HepG2 (cell line): ENCODE data around the gene ZCWPW2. TPM values are rescaled to one million over a fixed set of nuclear protein-coding genes. Genes with fewer than 3 reads are reported as not detected.

ENCODE experiments used
- ATAC-seq: fragments of 200-7000 bp; cut with Tn5 transposase; 3 replicates; pipeline ENCODE4 v1.9.1; 2020; ENCODE audit warnings: mild to moderate bottlenecking, moderate library complexity
- BruUV-seq: library from RNA; stranded (reverse); fragments of 400-500 nt; replicated peaks from 2 replicates; lab custom pipeline; 2021; lab: Mats Ljungman, UMichigan
- CTCF ChIA-PET: fragments of 300-600 bp; formaldehyde crosslinking; extraction: SDS; loops from one replicate; lab custom pipeline; 2021; ENCODE audit warnings: low total read pairs, inconsistent platforms, low intra/inter-chr PET ratio; lab: Yijun Ruan, JAX
- POLR2A ChIA-PET: fragments of 350-600 bp; sonication (Branson Sonifier 250); formaldehyde crosslinking; loops from one replicate; lab custom pipeline; 2020; ENCODE audit warnings: antibody characterized with exemption, inconsistent platforms; lab: Yijun Ruan, JAX
- DNase-seq: peaks from one replicate; pipeline ENCODE4 v3.0.0-alpha.2; 2015; ENCODE audit warnings: low spot score
- FAIRE-seq: peaks from 3 replicates; lab custom pipeline; 2011; peaks lifted over from hg19 to GRCh38; lab: Jason Lieb, UNC
- H2AFZ ChIP-seq: one replicate; pipeline ENCODE4 v1.6.1; 2011; ENCODE audit warnings: low read length, inconsistent platforms
- H3K27ac ChIP-seq: fragments of 300-600 bp; 3 replicates; pipeline ENCODE4 v1.8.0; 2011; ENCODE audit warnings: mixed run types, mild to moderate bottlenecking, mixed read lengths, low read length, inconsistent platforms; ENCODE audit not compliant: insufficient read depth; ENCODE audit errors: extremely low read length
- H3K27me3 ChIP-seq, 2 experiments: fragments of 200-600 bp in 1 of 2; 2 replicates in 1 of 2; 3 replicates in 1 of 2; pipeline versions ENCODE4 v1.6.0 to v1.8.0; 2011; ENCODE audit warnings: low read length in 2 of 2, mild to moderate bottlenecking in 2 of 2, moderate library complexity in 2 of 2, inconsistent platforms in 1 of 2; ENCODE audit not compliant: insufficient read depth in 2 of 2, control insufficient read depth in 1 of 2
- H3K36me3 ChIP-seq, 2 experiments: fragments of 200-600 bp in 1 of 2; replicated peaks in 1 of 2; 2 replicates in 1 of 2; 3 replicates in 1 of 2; pipeline versions ENCODE4 v1.5.1 to v1.8.0; 2011; ENCODE audit warnings: low read length in 2 of 2, inconsistent platforms in 1 of 2; ENCODE audit not compliant: insufficient read depth in 2 of 2, control insufficient read depth in 1 of 2
- H3K4me1 ChIP-seq: 2 replicates; pipeline ENCODE4 v1.5.1; 2012; ENCODE audit warnings: low read length, inconsistent platforms; ENCODE audit not compliant: insufficient read depth
- H3K4me2 ChIP-seq: 2 replicates; pipeline ENCODE4 v1.6.0; 2011; ENCODE audit warnings: low read depth, low read length, inconsistent platforms
- H3K4me3 ChIP-seq, 3 experiments: fragments of 200-600 bp in 1 of 3; sonication (generic), shearing (Covaris generic) in 1 of 3; replicated peaks in 1 of 3; 2 replicates each; pipeline ENCODE4 v1.5.1; 2011 to 2016; ENCODE audit warnings: low read length in 3 of 3, inconsistent platforms in 2 of 3, low read depth in 2 of 3, mild to moderate bottlenecking in 2 of 3, control low read depth in 1 of 3, mixed read lengths in 1 of 3; ENCODE audit not compliant: insufficient read depth in 1 of 3
- H3K79me2 ChIP-seq: one replicate; pipeline ENCODE4 v1.6.1; 2011; ENCODE audit warnings: low read length, inconsistent platforms; ENCODE audit not compliant: insufficient read depth
- H3K9ac ChIP-seq: 2 replicates; pipeline ENCODE4 v1.6.0; 2011; ENCODE audit warnings: mild to moderate bottlenecking, low read depth, low read length, inconsistent platforms; ENCODE audit not compliant: insufficient read depth
- H3K9me3 ChIP-seq: 2 replicates; pipeline ENCODE4 v1.5.1; 2012; ENCODE audit warnings: mild to moderate bottlenecking, low read length
- H4K20me1 ChIP-seq: 2 replicates; pipeline ENCODE4 v1.6.0; 2011; ENCODE audit warnings: inconsistent platforms, mild to moderate bottlenecking, low read length, moderate library complexity; ENCODE audit not compliant: insufficient read depth
- ASH2L ChIP-seq: fragments of 300-600, 200-600 bp; sonication (generic); IDR thresholded peaks from 2 replicates; pipeline ENCODE4 v1.7.0; 2017; ENCODE audit warnings: low read depth, mild to moderate bottlenecking, moderate library complexity, mixed read lengths, low read length; ENCODE audit not compliant: insufficient read length
- ATAD3A ChIP-seq: sonication (generic); formaldehyde crosslinking; IDR thresholded peaks from 2 replicates; pipeline ENCODE4 v1.4.0; 2020; ENCODE audit warnings: missing genetic modification reagents
- BORCS8-MEF2B ChIP-seq: sonication (generic); formaldehyde crosslinking; IDR thresholded peaks from 2 replicates; pipeline ENCODE4 v1.8.0; 2022; ENCODE audit warnings: mild to moderate bottlenecking, missing genetic modification reagents
- CSRNP2 ChIP-seq: sonication (generic); formaldehyde crosslinking; conservative IDR thresholded peaks from 2 replicates; pipeline ENCODE4 v1.8.0; 2022; ENCODE audit warnings: low read depth, missing genetic modification reagents
- DNMT3B ChIP-seq: conservative IDR thresholded peaks from 2 replicates; pipeline ENCODE4 v1.6.1; 2016; ENCODE audit warnings: missing biosample characterization, control low read depth
- EP300 ChIP-seq, 3 experiments: sonication (generic) in 1 of 3; formaldehyde crosslinking in 1 of 3; IDR thresholded peaks; 2 replicates each; pipeline versions ENCODE4 v1.5.1 to v1.6.1; 2011 to 2020; ENCODE audit warnings: low read depth in 2 of 3, low read length in 2 of 3, borderline replicate concordance in 1 of 3, improper control_type of control experiment in 1 of 3, mild to moderate bottlenecking in 1 of 3, missing genetic modification reagents in 1 of 3, moderate library complexity in 1 of 3
- HNRNPK ChIP-seq: fragments of 200-400 bp; formaldehyde crosslinking; IDR thresholded peaks from 2 replicates; pipeline ENCODE4 v1.6.1; 2018; ENCODE audit warnings: low read length, low read depth, moderate library complexity, mild to moderate bottlenecking; ENCODE audit not compliant: poor library complexity, severe bottlenecking
- HOXA9 ChIP-seq: sonication (generic); formaldehyde crosslinking; IDR thresholded peaks from 2 replicates; pipeline ENCODE4 v1.8.1; 2022; ENCODE audit warnings: missing genetic modification reagents, mild to moderate bottlenecking, moderate library complexity, borderline replicate concordance
- MXD3 ChIP-seq: IDR thresholded peaks from 2 replicates; pipeline ENCODE4 v1.6.1; 2016; ENCODE audit warnings: mild to moderate bottlenecking, missing biosample characterization, missing genetic modification reagents
- PRPF4 ChIP-seq: fragments of 200-400 bp; formaldehyde crosslinking; IDR thresholded peaks from 2 replicates; pipeline ENCODE4 v1.6.1; 2016; ENCODE audit warnings: low read length, low read depth; ENCODE audit not compliant: poor library complexity, severe bottlenecking
- RARG ChIP-seq: sonication (generic); formaldehyde crosslinking; IDR thresholded peaks from 2 replicates; pipeline ENCODE4 v1.4.0; 2020; ENCODE audit warnings: low read depth, mild to moderate bottlenecking, missing genetic modification reagents
- THAP8 ChIP-seq: sonication (generic); formaldehyde crosslinking; IDR thresholded peaks from 2 replicates; pipeline ENCODE4 v1.5.1; 2020; ENCODE audit warnings: missing genetic modification reagents, mild to moderate bottlenecking, borderline replicate concordance
- ZMYM2 ChIP-seq: sonication (generic); formaldehyde crosslinking; IDR thresholded peaks from 2 replicates; pipeline ENCODE4 v1.8.0; 2022; ENCODE audit warnings: mild to moderate bottlenecking, missing genetic modification reagents
- ZNF234 ChIP-seq: sonication (generic); formaldehyde crosslinking; conservative IDR thresholded peaks from 2 replicates; pipeline ENCODE4 v1.5.1; 2020; ENCODE audit warnings: mild to moderate bottlenecking, missing genetic modification reagents
- ZNF609 ChIP-seq: sonication (generic); formaldehyde crosslinking; IDR thresholded peaks from 2 replicates; pipeline ENCODE4 v1.4.0; 2020; ENCODE audit warnings: mild to moderate bottlenecking, missing genetic modification reagents, borderline replicate concordance
- WGBS: methylation state at CpG from one replicate; pipeline ENCODE4 v1.1.6; 2017; ENCODE audit warnings: low lambda C conversion rate; 5-methylcytosine and 5-hydroxymethylcytosine counted together
- in situ Hi-C: cut with HindIII; loops from 2 replicates; pipeline ENCODE4 v1.10.0; 2017; ENCODE audit warnings: low pct_unique_long_range_greater_than_20kb; ENCODE audit not compliant: extremely low pct_ligation_motif_present
- intact Hi-C: fragments of 100-400 bp; cut with micrococcal nuclease; formaldehyde crosslinking; loops from one replicate; pipeline ENCODE4 v1.10.0; 2022; ENCODE audit not compliant: unreplicated experiment
- polyA plus RNA-seq, 8 experiments: library from polyadenylated mRNA; depleted of rRNA in 3 of 8; stranded (reverse) in 7 of 8; unstranded in 1 of 8; fragments of >200 nt; fragmentation: Illumina TruSeq in 4 of 8; extraction: Trizol in 4 of 8; gene quantifications; 2 replicates each; pipeline versions ENCODE4 v1.2.1 to v1.2.3, GENCODE V29; 2011 to 2016; ENCODE audit warnings: low read depth in 4 of 8, missing spikeins in 1 of 8, mixed read lengths in 1 of 8; ENCODE audit not compliant: insufficient read depth in 1 of 8
- total RNA-seq, 5 experiments: library from RNA; depleted of rRNA; stranded (reverse); fragments of >200 nt; fragmentation: Illumina TruSeq; extraction: Trizol; gene quantifications; 2 replicates each; pipeline ENCODE4 v1.2.3, GENCODE V29; 2016; ENCODE audit warnings: low read depth in 1 of 5

The ZCWPW2 gene
- total and polyA plus RNA-seq, 2 of the 13 experiments (the other 11 are each of a cell fraction or from before 2014, with no cell fraction given): 0.17 to 0.53 TPM

- H3K27ac ChIP-seq: no peak overlapping the region
- in situ Hi-C loops: no loop called here
- TF ChIP-seq ZMYM2 (CRISPR knock-in tag) (no peak), HOXA9 (CRISPR knock-in tag) (no peak), BORCS8-MEF2B (CRISPR knock-in tag) (no peak), RARG (CRISPR knock-in tag) (no peak), ZNF609 (CRISPR knock-in tag) (no peak), CSRNP2 (no peak), DNMT3B (CRISPR knock-in tag) (no peak), EP300 (IDR thresholded peaks at IDR 0.05; ENCODE audit: low read depth in 2 of 2, low read length in 2 of 2) (no peak), EP300 (CRISPR knock-in tag; IDR thresholded peaks at IDR 0.05; ENCODE audit: borderline replicate concordance) (no peak), MXD3 (CRISPR knock-in tag) (no peak), ASH2L (no peak), ZNF234 (CRISPR knock-in tag) (no peak), ATAD3A (CRISPR knock-in tag) (no peak), PRPF4 (no peak), HNRNPK (no peak), THAP8 (no peak)
Measured at GRCh38 chr3:28326458-28326926, 22.0 kb upstream of the ZCWPW2 start.

More at GRCh38 chr3:28326458-28326926, 22.0 kb upstream of the ZCWPW2 start:
- no TSS peak for BruUV-seq
- Histone ChIP-seq H3K27me3 (no peaks in the 10 kb centered on the region), H3K9ac (no peak overlapping the region), H3K9me3 (no peaks in the 10 kb centered on the region), H4K20me1 (no peaks in the 10 kb centered on the region; the same call in 1 of the 2 replicates), H3K36me3 (peaks cover 0 to 10% of the 10 kb centered on the region in 2 experiments; a peak in 3 of 5 replicates), H3K4me3 (no peak overlapping the region), H3K79me2 (no peaks in the 10 kb centered on the region), H2AFZ (no peak overlapping the region), H3K4me1 (peaks cover 36% of the 10 kb centered on the region), H3K4me2 (no peak overlapping the region)
- CTCF ChIA-PET: no interaction called here
- FAIRE-seq (no peak), ATAC-seq (no peak), DNase-seq (no peak)
- intact Hi-C loops: loop anchor here (2.0 to 10.0 kb wide), 4 partner anchors 84 to 412 kb away; partner anchors contain the start of gene CMC1
- whole genome bisulfite sequencing: 94% methylated on average over 2 of the region's 2 CpGs
- POLR2A ChIA-PET: interaction anchor here (0.7 to 1.7 kb wide), 2 partner anchors 22 to 142 kb away, joined by 4 to 6 read pairs; partner anchors contain the start of genes AZI2 and ZCWPW2
